GM10847 (cell line): Measurements from ENCODE around the gene KCNV2.

Source experiments
- POLR2A ChIP-seq: IDR thresholded peaks from 2 replicates; pipeline ENCODE4 v1.6.1; 2011; ENCODE audit not compliant: insufficient read length; ENCODE audit errors: extremely low read depth

KCNV2 gene

DNA sequence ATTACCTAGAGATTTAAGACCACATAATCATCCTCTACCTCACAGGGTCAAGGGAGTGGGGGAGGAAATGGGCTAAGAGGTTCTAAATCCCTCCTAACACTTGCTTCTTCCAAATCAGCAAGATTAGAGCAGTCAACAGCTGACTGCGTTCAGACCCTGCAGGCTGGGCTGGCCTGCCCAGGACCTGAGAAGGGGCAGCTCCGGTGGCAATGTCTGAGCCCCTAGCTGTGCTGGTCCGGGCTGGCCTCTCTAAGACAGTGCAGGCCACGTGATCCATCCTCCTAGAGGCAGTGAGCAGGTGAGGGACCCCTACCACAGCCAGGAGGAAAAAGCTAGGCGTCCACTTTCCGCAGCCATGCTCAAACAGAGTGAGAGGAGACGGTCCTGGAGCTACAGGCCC is at the start of gene KCNV2:
Gene KCNV2, plus strand, starts transcription at position 126 of the 400 bp plus-strand sequence. Its CDS starts 230 bp downstream, at position 356.
- TF ChIP-seq POLR2A = no peak

DNA sequence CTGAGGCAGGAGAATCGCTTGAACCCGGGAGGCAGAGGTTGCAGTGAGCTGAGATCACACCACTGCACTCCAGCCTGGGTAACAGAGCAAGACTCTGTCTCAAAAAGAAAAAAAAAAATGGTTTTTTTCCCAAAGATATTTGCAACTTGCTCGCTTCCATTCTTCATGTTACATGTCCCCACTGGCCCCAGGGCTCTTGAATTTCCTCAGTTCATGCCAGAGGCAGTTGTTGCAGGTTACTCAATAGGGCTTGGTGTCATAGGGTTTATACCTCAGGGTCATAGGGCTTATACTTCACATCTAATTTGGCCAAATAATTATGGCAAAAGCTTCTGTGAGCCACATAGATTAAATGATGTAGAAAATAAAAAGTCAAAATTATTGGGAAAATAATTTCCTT is 44.1 kb upstream of the KCNV2 start:
- no peak for TF ChIP-seq POLR2A

DNA sequence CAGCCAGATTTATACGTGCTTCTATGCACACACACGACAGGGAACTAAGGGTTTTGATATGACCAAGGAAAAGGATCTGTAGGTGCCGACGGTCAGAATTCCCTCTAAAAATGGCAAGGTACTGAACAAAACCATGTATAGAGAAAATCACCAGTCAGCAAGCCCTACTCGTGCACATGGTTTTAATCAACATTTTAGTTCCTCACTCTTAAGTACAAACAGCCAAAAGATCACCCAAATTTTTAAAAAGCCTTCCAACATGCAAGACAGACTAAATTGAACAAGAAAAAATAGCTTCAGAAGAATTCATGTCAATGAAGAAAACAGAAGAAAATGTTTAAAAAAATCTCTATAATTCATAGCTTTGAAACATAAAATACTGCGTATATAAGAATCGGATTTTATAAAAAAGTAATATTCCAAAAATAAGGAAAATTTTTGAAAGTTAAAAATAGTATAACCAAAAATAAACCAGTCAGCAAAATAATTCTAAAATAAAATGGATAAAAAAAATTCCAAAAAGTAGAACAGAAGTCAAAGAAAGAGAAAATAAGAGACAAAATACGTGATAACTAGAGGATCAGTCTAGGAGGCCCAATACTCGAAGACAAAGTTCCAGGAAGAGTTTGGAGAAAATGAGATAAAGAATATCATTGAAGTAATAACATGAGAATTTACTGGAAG is 43.0 kb upstream of the KCNV2 start:
- no peak for TF ChIP-seq POLR2A

DNA sequence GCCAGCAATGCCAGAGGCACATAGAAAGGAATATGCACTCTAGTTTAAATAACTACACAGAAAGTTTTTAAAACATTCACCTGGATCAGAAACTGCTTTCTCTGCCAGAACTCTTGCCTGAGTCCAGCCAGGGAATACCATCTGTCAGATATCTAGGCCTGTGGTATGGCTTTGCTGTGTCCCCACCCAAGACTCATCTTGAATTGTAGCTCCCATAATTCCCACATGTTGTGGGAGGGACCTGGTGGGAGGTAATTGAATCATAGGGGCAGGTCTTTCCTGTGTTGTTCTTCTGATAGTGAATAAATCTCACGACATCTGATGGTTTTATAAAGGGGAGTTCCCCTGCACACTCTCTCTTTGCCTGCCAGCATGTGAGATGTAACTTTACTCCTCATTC is 41.5 kb upstream of the KCNV2 start:
- TF ChIP-seq POLR2A = no peak

DNA sequence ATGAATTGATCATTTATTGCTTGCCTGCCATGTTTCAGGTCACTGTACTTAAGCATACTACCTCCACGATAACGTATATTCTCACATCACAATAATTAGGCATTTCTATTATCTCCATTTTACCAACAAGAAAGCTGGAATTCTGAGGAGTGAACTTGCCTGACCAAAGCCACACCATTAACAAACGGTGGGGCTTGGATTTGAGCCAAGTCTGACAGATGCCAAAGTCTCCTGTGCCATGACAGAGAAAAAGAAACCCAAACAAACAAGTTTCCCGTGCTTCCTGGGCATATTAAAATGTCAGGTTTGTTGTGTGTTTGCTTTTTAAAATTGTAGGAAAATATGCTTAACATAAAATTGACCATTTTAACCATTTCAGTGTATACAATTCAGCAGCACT is 40.8 kb upstream of the KCNV2 start:
- TF ChIP-seq POLR2A = no peak

DNA sequence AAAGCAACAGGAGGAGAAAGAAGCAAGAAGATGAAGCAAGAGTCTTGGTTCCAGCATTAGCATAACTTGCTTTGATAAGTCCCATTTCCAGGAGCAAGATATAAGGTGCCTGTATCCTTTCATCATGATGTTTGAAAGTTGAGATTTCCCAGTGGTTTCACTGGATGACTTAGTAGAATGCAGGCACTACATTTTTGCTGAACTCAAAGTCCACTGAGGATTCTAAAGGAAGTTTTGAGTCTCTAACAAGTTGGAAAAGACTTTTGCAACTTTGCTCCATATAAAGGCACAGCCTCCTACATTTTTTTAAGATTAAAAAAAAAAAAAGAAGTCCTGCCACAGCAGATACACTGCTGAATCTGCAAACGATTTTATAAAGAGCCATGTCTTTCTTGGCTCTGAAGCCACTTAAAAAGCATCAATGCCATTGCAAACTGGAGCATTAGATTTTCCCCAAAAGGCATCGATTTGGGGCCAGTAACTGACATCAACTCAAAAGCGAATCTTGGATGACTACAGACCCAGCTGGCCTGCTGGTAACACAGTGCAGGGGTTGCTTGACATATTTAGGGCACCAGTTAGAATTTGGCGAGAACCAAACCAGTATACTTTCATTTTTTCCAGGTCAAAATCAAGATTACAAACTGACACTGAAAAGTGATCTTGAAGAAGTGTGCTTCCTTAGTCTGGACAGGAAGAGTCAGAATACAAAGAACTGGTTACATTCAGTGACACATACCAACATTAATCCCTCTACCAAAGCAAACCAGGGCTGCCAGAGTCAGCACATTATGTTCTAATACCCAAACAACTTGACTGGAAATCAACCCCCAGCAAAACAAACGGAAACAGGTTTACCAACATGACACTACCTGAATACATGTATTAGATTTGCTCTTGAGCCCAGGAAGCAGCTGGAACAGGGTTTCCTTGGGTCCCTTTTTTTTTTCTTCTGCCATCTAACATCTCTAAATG is 39.1 kb upstream of the KCNV2 start:
- TF ChIP-seq POLR2A = no peak

DNA sequence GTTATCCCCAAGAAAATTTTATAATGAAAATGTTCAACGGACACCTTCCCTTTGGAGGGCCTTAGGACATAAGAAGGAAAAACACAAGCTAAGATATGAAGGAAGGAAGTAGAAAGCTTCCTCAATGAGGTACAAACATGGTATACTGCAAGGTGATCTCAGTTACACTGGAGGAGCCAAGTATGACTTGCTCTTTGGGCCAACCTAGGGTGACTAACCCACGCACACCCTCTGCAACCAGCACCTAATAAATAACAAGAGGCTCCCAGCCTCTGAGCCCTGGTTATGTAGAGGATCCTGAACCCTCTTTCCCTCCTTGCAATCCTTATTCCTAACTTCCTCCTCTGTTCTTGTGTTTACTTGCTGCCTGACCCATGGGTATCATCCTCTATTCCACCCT is 38.3 kb upstream of the KCNV2 start:
- TF ChIP-seq POLR2A = no peak

DNA sequence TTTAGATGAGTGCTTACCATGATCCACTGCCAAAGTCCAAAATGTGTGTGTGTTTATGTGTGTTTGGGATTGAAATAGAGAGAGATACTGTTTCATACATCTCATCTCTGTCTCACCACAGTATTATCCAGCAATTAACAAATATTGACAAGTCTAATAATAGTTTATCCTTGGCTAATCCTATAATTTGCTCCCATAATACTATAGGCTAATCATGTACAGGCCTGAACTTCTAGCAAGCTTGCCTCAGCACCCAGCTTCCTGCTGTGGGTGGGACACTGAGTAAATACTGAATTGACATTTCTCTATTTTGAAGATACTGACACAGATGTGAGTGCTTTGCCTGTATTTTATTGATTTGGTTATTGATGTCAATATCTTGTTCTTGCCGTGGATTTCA is 35.3 kb upstream of the KCNV2 start:
- no peak for TF ChIP-seq POLR2A

DNA sequence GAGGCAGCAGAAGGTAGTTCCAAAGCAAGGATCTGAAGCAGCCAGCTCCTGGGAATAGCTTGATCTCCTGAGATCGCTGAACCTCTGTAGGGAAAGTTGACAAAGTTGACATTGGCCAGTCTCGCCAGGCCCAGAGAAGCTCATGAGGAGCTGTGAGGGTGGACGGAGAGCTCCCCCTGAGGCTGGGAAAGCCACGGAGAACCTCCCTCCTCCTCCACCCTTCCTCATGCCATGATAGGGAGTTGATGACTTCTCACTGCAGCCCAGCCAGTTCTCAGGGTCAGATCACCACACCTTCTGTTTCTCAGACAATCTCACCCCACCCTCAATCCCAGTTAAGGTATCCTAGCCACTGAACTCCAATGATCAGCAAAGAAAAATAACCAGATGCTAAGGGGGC is 30.4 kb upstream of the KCNV2 start:
- TF ChIP-seq POLR2A = no peak

DNA sequence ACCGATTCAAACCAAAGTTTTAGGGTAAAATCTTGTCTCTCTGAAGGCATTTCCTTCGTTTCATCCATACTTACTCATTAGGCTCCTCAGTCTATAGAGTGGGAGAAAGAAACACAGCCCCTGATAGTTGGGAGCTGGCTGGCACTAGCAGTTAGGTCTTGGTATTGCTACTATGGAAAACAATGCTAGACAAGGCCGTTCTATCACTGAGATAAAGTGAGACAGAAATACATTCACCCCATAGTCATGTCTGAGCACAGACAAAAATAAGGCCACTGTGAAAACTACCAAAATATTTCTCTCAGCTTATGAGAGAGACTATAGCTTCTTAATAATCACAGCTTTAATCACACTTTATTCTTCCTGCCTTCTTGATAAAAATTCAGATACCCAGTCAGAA is 28.7 kb upstream of the KCNV2 start:
- TF ChIP-seq POLR2A = no peak

DNA sequence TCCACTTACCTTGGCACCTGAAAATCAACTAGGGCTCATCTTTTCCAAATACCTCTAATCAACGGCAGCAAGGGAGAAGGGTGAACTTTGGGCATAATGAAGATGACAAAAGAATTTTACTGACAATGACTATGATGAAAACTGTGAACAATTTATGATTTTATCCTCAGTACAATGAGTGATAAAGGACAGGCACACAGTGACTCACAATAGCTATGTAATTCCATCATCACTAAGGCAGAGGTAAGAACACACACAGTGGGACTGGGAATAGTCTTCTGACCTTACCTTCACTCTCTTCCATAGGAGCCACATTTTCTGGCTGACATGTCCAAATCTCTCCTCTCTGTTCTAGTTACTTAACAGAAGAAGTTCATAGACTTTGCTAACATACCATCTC is 26.1 kb upstream of the KCNV2 start:
- no peak for TF ChIP-seq POLR2A

DNA sequence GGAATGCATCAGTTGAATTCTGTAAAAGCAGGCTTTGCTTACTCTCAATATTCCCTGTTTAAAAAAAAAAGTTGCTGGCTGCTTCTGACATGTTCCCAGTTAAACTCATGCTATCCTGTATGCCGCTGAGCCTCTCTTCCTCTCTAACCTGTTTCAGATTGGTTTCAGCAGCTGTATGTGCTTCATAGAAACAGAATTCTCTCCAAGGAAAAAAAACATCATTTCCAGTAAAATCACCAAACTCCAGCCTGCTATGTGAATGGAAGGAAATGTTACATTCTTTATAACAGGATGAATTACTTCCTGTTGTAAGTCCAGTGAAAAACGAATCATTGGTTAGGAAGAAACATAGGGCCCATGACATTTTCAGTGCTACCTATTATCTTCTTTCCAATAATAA is 25.7 kb upstream of the KCNV2 start:
- no peak for TF ChIP-seq POLR2A

DNA sequence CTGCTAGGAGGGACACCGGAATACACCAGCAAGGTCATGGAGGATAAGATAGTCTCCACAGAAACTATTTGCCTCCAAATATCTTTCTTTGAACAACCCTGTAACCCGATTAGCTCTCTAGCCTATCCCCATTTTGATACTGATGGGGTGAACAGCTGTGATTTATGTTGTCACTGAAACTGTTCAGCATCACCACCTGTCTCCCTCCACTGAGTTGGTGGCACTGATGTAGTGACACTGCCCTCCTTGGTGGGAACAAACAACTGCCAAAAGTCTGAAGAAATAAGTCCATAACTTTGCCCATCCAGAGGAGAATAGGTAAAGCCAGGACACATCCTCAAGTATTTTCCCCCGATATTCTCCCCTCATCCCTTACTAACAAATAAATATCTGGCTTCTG is 24.3 kb upstream of the KCNV2 start:
- no peak for TF ChIP-seq POLR2A

DNA sequence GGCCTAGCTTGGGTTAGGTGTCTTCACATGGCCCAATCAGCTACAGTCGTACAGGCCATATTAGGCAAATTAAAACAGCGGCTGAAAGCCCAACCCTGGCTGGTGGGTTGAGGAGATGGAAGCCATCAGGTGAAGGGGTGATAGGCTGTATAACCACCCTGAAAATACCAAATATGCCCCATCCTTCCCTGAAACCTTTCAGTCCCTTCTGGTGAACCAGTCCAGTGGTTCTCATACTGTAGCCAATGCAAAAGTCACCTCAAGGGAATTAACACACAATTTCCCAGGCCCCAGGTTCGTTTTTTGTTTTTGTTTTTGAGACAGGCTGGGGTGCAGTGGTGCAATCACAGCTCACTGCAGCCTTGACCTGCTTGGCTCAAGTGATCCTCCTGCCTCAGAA is 19.8 kb upstream of the KCNV2 start:
- no peak for TF ChIP-seq POLR2A

DNA sequence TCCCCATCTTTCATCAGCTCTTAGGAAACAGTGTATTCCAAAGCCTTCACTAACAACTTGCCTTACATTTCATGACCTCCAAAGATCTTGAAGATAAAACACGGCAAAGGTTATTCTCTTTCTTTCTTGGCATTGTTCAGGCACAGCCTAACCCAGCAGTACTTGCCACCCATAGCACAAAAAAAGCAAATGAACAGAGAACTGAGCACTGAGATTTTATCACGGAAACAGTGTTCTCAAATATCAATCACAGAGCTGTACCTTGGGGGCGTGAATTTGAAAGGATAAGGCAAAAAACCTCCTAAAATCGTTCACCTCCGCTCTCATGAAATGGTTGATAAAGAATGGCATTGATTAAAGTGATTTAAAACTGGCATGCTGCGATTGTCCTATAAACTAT is 16.9 kb upstream of the KCNV2 start:
- no peak for TF ChIP-seq POLR2A

DNA sequence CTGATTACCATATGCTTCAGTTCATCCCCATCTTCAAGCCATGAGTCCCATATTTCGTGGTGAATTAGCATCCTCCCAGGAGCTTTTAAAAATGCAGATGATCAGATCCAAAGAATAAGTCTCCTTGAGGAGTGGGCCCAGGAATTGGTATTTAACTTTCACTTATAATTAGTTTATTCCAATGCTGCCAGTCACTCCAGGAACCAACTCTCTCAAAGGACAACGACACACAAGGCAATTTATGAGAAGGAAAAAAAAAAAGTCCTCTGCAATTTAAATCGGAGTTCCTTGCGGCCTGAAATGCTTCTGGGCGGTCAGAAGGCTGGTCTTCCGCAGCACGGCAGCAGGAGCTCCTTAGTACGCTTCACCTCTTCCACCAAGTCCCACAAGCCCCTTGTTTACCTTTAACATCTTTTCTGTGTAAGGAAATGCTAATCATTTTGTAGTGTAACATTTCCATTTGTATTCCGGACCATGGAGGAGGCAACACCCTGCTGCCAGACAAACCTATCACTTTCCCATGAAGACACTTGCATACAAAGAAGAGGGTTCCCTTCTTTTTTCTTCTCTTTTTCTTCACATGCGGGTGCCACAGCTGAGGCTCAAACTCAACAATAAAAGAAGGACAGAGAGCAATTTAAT is 16.3 kb upstream of the KCNV2 start:
- no peak for TF ChIP-seq POLR2A
